Stimulated activated CD4-positive, alpha-beta T cell treated with anti-CD3 and anti-CD28 coated beads, Interleukin-2, amount 100 ng/mL, for 4 hours (primary cell): Measurements from ENCODE around the gene UBR1.
"Not testable (repeated sequence)": the region's sequence is repeated elsewhere in the genome, so short reads cannot be mapped to it uniquely, and the experiment has no call there.

Source experiments
- DNase-seq: peaks from one replicate; pipeline ENCODE4 v3.0.0-alpha.2; 2020; ENCODE audit warnings: low read depth

Gene UBR1

DNA sequence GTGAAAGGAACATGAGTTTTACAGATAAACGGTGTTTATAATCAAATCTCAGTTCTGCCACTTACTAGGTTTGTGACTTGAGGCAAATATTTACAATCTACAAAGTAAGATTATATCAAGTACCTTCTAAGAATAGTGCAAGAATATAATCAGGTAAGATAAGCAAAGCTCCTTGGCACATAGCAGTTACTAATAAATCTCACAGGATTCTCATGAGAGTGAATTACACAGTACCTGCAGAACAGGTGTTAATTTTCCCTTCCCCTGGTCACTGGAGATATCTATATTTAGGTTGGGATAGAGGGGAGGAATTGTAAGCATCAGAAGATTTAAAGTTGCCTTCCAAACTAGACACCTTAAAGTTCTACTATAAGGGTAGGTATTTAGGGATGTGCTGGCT is 53.0 kb downstream of the UBR1 start:
- DNase-seq: no peak

DNA sequence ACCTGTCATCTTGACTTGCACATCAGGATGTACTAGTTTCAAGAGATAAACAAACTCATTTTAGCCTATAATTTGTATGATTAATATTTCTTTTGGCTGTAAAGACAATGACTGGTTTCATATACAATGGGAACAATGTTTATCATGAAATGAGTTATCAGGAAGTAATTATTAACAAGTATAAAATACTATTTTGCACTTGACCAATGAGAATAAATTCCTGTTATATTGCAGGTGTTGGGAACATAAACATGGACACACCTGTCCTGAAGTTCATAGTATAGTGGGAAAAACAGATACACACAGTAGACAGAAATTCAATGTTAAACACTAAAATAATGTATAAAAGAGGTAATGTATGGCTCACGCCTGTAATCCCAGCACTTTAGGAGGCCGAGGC is 56.9 kb downstream of the UBR1 start:
- no peak for DNase-seq

DNA sequence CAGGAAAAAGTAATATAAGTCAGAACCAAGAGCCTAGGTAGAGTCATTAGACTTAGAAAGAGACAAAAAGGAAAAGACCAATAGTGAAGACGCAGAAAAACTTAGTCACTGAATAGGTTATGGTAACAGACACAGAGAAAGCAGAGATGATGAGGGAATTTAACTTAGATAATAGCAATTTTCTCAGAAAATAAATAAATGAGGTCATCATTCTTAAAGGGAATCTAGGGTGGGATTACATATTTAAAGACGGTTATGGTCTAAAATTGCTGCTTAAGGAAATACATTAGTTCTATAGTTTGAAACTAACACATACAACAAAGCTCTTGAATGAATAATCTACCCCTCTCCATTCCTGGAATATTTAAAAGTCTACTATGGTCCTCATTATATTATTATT is 59.4 kb downstream of the UBR1 start:
- DNase-seq: no peak

DNA sequence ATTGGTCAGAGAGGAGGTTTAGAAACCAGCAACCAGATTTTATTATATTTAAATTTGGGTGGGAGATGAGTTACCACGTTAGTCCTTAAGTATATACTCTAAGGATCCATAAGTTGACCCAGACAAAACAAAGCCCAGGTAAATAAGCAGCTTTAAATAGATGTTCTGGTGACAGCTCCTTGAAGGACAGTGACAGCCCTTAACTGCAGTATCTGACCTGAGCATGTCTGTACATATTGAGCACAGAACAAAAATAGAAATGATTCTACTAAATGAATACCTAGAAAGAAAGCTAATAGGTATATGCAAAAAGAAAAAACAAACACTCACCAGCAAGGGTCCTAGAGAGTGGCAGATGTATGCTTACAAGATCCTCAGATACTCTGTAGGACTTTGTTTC is 63.0 kb downstream of the UBR1 start:
- DNase-seq: no peak

DNA sequence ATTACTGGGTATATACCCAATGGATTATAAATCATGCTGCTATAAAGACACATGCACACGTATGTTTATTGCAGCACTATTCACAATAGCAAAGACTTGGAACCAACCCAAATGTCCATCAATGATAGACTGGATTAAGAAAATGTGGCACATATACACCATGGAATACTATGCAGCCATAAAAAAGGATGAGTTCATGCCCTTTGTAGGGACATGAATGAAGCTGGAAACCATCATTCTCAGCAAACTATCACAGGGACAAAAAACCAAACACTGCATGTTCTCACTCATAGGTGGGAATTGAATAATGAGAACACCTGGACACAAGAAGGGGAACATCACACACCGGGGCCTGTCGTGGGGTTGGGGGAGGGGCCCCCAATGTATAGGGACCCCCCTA is 64.8 kb downstream of the UBR1 start:
- DNase-seq: not testable (repeated sequence)

DNA sequence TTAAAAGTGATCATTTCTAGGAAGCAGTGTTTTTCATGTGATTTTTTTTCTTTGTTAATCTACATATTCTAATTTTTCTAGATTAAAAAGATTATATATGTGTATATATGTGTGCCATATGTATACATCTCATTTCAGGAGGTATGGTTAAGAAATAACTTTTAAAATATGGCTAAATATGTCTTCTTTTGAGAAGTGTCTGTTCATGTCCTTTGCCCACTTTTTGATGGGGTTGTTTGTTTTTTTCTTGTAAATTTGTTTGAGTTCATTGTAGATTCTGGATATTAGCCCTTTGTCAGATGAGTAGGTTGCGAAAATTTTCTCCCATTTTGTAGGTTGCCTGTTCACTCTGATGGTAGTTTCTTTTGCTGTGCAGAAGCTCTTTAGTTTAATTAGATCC is 70.6 kb downstream of the UBR1 start:
- DNase-seq: not testable (repeated sequence)

DNA sequence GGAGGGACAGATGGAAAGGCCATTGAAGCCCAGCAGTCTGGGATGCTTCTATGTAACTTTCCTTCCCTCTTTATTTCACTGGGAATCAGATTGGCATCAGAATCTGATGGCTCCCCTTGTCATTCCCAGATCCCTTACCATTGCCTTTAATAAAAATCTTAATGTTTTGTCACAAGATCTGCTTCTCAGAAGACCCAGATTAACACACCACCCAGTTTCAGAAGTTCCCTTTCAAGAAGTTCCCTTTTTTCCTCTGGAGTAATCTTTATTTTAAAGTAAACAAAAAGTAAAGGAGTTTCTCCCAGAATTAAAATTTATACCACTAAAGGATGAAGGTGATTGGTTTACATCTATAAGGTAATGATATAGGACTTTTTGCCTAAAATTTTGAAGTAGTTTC is 76.4 kb downstream of the UBR1 start:
- no peak for DNase-seq

DNA sequence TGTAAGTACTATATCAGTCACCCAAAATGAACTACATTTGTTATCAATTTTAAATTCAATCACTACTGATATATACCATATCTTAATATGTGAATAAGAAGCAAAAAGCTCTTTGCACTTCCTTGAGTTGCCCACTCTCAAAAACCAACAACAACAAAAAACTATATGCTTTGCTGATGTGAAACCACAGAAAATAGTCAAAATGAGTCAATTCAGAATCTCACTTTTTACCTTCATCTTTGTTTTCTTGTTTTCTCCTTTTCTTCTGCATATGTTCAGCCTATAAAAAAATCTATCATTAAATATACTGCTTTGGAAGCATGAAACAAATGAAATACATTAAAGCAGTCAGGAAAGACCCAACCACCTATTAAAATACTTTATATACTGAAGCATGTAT is 80.7 kb downstream of the UBR1 start:
- DNase-seq: no peak

DNA sequence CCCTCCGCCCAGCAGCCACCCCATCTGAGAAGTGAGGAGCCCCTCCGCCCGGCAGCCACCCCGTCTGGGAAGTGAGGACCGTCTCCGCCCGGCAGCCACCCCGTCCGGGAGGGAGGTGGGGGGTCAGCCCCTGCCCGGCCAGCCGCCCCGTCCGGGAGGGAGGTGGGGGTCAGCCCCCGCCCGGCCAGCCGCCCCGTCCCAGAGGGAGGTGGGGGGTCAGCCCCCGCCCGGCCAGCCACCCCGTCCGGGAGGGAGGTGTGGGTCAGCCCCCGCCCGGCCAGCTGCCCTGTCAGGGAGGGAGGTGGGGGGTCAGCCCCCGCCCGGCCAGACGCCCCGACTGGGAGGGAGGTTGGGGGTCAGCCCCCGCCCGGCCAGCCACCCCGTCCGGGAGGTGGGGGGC is 91.2 kb downstream of the UBR1 start:
- DNase-seq: not testable (repeated sequence)

DNA sequence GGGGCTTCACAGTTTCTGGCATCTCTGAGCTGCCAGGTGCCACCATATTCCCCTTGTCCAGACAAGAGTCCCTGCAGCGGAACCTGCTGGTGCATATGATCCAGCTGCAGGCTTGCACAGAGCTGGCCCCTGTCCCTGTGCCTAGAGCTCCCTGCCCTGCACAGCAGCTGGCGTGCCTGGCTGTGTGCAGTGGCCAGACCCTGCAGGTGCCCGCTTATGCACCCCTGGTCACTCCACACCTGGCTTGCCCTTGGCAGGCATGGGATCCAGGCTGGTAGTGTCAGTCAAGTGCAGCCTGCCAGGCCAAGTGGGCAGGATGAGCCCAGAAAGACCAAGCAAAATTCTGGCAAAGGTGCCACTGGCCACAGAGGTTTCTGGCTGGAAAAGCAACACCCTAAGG is 96.6 kb downstream of the UBR1 start:
- no peak for DNase-seq

DNA sequence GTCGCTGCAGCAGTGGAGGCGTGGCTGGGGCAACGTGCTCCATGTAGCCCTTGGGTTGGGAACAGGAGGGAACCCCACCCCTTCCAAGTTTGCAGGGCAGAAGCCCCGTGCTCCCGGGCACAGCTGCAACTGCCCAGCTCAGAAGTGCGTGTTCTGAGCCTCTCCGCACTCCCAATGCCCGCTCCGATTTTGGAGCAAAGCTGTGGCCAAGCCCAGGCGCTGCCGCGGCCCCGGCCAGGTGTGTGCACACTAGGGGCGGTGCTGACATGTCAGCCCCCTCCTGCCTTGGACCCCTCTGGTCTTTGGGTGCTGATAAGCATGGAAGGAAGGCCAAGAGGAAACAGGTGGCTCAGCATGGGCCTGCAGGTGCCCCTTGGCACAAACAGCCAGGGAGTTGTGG is 97.7 kb downstream of the UBR1 start:
- DNase-seq: no peak

DNA sequence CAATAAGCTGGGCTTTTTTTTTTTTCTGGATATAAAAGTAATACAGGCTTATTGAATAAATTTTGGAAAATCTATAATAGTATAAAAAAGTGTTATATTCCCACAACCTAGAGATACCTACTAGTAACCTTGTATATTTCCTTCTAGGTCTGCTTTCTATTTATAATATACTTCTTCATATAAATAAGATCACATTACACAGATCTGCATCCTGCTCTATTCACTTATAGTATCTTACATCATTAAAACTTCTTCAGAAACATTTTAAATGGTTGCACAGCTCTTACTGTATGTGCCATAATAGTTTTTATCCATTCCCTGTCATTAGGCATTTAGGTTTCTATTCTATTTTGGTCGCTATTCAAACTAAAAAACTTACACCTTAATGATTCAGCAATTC is 98.3 kb downstream of the UBR1 start:
- DNase-seq: no peak

DNA sequence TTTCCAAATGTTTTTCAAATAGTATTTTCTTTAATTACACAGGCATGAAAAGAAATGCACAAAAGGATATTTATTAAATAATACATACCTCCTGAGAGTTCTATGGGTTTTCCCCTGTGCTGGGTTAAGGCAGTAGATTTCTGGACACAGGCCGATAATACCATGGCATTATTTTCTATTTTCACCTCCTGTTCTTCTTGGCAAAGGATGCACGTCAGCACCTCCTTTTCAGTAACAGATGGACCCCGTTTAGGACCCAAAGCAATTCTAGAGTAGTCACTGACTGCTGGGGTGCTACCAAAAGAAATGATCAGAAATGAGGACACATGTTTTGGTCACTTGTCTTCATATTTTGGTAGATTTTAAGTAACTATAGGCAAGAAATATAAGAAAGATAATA is 98.8 kb downstream of the UBR1 start:
- DNase-seq: no peak

DNA sequence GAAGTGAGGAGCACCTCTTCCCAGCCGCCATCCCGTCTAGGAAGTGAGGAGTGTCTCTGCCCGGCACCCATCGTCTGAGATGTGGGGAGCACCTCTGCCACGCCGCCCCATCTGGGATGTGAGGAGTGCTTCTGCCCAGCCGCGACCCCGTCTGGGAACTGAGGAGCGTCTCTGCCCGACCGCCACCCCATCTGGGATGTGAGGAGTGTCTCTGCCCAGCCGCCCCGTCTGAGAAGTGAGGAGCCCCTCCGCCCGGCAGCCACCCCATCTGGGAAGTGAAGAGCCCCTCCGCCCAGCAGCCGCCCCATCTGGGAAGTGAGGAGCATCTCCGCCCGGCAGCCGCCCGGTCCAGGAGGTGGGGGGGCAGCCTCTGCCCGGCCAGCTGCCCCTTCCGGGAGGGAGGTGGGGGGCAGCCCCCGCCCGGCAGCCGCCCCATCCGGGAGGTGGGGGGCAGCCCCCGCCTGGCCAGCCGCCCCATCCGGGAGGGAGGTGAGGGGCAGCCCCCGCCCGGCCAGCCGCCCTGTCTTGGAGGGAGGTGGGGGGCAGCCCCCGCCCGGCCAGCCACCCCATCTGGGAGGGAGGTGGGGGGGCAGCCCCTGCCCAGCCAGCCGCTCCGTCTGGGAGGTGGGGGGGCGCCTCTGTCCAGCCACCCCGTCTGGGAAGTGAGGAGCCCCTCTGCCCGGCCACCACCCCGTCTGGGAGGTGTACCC is 100.8 kb downstream of the UBR1 start:
- not testable (repeated sequence) for DNase-seq

DNA sequence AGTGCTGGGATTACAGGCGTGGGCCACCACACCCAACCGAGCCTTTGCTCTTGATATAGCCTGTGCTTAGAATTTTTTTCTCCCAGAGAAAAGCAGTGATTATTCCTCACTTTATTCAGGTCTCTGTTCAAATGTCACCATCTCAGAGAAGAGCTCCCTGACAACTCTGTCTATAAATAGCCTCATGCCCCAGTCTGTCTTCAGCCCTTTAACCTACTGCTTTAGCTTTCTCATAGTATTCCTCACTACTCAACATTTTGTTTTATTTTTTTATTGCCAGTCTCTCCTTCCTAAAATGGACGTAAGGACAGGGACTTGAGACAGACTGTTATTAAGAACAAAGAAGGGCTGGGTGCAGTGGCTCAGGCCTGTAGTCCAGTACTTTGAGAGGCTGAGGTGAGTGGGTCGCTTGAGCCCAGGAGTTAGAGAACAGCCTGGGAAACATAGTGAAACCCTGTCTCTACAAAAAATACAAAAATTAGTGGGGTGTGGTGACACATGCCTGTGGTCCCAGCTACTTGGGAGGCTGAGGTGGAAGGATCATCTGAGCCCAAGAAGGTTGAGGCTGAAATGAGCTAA is 106.5 kb downstream of the UBR1 start:
- DNase-seq: no peak

DNA sequence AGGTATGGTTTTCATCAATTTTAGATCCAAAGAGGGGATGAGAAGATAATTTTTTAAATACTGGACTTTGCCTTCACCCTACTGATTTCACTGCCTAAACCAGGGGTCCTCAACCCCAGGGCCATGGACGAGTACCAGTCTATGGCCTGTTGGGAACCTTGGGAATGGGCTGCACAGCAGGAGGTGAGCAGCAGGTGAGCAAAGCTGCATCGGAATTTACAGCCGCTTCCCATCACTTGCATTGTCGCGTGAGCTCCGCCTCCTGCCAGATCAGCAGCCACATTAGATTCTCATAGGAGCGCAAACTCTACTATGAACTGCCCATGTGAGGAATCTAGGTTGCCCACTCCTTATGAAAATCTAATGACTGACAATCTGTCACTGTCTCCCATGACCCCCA is 109.0 kb downstream of the UBR1 start:
- no peak for DNase-seq

DNA sequence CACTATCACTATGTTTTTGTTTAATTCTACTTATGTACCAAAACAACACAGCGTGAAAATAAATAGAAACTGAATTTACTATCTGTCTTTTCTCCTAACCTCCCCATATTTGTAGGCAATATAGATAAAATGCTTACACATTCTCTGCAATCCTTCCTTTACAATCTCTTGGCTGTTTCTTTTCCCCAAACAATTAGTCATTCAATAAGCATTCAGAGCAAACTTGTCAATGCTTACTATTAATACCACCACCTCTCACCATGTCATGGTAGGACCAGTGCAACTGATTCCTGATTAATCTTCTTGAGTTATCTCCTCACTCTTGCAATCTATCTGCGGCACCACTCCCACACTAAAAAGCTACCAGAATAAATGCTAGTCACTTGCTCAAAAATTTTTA is 111.3 kb downstream of the UBR1 start:
- DNase-seq: no peak

DNA sequence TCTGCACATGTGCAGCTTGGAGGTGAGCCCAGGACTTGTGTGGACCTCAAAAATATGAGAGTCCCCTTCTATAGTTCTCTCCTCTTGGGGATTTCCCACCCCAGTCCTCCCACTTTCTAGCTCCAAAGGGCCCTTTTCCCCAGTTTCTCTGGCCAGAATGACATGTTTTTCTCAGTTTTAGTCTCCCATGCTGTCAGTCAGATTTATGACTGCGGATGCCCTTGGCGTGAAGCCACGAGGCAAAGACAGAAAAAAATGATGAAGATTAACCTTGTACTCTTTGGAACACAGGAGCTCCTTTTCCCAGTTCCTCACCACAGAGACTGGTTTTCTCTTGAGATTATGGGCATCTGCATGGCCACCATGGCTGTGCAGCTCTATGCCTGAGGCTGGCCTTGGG is 113.2 kb downstream of the UBR1 start:
- DNase-seq: no peak

DNA sequence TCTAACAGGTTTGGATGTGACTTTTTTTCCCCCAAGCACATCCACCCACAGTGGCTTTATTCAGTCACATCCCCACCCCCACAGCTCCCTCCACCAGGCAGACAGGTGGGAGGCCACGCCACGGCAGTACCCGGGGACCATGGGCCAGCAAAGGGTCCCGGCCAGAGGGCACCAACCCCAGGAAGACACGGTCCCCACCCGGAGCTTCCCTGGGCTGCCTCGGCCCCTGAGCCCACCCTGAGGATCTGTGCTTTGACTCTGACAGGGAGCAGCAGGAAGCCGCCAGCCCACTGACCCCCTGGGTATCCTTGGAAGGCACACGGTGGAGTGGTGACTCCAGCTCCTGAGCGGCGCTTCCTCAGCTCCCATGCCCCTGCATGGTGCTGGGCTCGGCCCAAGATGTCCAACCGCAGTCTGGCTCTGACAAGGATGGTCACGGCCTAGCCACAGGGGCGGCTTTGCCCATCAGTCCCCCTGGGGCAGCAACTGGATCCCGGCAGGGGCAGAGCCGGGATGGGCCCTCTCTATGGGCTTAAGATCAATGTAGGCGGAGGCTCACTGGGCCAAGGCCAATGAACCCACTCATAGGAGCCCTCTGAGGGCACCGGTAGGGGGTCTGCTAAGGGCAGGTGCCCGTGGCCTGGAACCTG is 119.0 kb downstream of the UBR1 start:
- DNase-seq: no peak

DNA sequence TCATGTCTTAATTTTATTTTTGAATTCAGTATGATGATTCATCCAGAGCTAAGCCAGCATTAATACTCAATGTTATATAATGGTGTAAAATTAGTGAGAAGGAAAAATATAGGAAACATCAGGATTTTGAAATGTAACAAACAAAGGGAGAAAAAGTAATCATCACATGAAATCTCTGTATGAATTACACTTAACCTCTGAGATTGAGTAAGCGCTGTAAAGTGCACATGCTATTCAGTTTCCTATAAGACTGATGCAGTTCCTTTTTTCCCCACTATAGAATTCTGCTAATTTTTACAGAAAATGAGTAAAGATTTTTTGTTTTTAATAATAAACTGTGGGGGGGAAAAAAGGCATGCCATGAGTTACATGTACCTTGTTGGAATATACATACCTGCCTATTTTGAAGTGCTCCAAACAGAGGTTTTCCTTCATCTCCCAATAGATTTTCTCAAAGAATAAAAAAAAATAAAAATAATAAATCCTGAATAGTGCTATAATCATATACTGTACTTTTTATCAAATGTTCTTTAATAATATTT is 121.3 kb downstream of the UBR1 start:
- DNase-seq: no peak

DNA sequence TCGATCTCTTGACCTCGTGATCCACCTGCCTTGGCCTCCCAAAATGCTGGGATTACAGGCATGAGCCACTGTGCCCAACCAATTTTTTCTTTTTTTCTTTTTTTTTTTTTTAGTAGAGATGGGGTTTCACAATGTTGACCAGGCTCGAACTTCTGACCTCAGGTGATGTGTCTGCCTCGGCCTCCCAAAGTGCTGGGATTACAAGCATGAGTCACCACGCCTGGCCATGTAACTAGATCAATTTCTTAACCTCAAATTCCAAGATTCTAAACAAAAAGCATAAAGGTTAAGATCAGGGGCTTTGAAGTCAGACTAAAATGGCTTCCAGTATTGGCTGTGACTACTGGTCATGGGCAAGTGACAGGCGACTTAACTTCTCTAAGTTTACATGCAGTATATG is 126.7 kb downstream of the UBR1 start:
- not testable (repeated sequence) for DNase-seq

DNA sequence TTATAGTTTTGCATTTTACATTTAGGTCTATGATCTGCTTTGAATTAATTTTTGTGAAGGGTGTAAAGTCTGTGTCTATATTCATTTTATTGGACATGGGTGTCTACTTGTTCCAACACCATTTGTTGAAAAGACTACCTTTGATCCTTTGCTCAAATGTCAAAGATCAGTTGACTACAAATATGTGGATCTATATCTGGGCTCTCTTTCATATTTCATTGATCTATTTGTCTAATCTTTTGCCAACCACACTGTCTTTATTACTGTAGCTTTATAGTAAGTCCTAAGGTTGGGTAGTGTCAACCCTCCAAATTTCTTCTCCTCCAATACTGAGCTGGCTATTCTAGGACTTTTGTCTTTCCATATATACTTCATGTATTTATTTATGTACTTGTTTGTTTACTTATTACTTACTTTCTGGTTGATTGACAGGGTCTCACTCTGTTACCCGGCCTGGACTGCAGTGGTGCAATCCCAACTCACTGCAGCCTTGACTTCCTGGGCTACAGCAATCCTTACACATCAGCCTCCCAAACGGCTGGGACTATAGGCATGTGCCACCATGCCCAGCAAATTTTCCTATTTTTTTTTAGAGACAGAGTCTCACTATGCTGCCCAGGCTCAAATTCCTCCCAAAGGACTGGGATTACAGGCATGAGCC is 131.5 kb downstream of the UBR1 start:
- DNase-seq: no peak

DNA sequence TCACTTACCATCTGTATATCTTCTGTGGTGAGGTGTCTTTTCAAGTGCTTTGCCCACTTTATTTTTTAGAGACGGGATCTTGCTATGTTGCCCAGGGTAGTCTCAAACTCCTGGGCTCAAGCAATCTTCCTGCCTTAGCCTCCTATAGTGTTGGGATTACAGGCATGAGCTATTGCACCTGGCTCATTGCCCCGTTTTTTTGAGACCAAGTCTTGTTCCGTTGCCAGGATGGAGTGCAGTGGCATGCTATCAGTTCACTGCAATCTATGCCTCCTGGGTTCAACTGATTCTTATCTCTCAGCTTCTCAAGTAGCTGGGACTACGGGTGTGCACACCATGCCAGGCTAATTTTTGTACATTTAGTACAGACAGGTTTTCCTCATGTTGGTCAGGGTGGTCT is 132.7 kb downstream of the UBR1 start:
- no peak for DNase-seq
